Measurements from ENCODE around the gene CMTM2.
"Not testable (repeated sequence)": the region's sequence is repeated elsewhere in the genome, so short reads cannot be mapped to it uniquely, and the experiment has no call there.

CMTM2 gene

GRCh38 chr16:66587881-66588600 is 8.8 kb downstream of the CMTM2 start:
- DNase-seq: no peak

GRCh38 chr16:66588981-66589713 is 9.9 kb downstream of the CMTM2 start:
- DNase-seq: no peak

GRCh38 chr16:66590322-66590721 is 11.1 kb downstream of the CMTM2 start:
- DNase-seq: no peak

GRCh38 chr16:66591018-66591417 is 11.8 kb downstream of the CMTM2 start:
- DNase-seq: no peak

GRCh38 chr16:66592241-66592640 is 13.0 kb downstream of the CMTM2 start:
- DNase-seq: no peak

GRCh38 chr16:66592814-66593213 is 13.6 kb downstream of the CMTM2 start:
- no peak for DNase-seq

GRCh38 chr16:66594739-66595138 is 15.5 kb downstream of the CMTM2 start:
- DNase-seq: no peak

GRCh38 chr16:66596559-66596958 is 17.3 kb downstream of the CMTM2 start:
- DNase-seq: not testable (repeated sequence)

GRCh38 chr16:66596986-66597848 is 18.0 kb downstream of the CMTM2 start:
- no peak for DNase-seq

GRCh38 chr16:66598111-66598510 is 18.8 kb downstream of the CMTM2 start:
- DNase-seq: no peak

- no peak for DNase-seq
Observed at GRCh38 chr16:66599726-66600125, 20.5 kb downstream of the CMTM2 start.

GRCh38 chr16:66600477-66600876 is 21.2 kb downstream of the CMTM2 start:
- DNase-seq: no peak

- no peak for DNase-seq
Observed at GRCh38 chr16:66601471-66601870, 22.2 kb downstream of the CMTM2 start.

GRCh38 chr16:66603537-66604375 is 24.5 kb downstream of the CMTM2 start:
- peak; percentile 75 for DNase-seq

GRCh38 chr16:66604376-66605176 is 25.3 kb downstream of the CMTM2 start, which contains the start of gene CMTM3:
CMTM3 (plus strand) TSS chr16:66604704; CDS start chr16:66604806, 102 bp downstream.
- DNase-seq: peak; percentile 66

- peak; percentile 54 for DNase-seq
Observed at GRCh38 chr16:66605177-66605978, 26.1 kb downstream of the CMTM2 start.

- no peak for DNase-seq
Observed at GRCh38 chr16:66605979-66606751, 26.9 kb downstream of the CMTM2 start.

- DNase-seq: peak; percentile 47
Observed at GRCh38 chr16:66608241-66609138, 29.2 kb downstream of the CMTM2 start.

- DNase-seq: no peak
Observed at GRCh38 chr16:66609139-66609510, 29.9 kb downstream of the CMTM2 start.

All from NCI-H146 (cell line).